ENCODE measurements around the gene B9D2.

- TF ChIP-seq EZH2 (IDR thresholded peaks at IDR 0.05; ENCODE audit: low read depth): no peak
- peak; percentile 99 for TF ChIP-seq CTCF (conservative IDR thresholded peaks at IDR 0.05)
These were observed 55.3 kb downstream of the B9D2 start for GRCh38 chr19:41308450-41309179.
